ENCODE results near the gene SHC4.

DNA sequence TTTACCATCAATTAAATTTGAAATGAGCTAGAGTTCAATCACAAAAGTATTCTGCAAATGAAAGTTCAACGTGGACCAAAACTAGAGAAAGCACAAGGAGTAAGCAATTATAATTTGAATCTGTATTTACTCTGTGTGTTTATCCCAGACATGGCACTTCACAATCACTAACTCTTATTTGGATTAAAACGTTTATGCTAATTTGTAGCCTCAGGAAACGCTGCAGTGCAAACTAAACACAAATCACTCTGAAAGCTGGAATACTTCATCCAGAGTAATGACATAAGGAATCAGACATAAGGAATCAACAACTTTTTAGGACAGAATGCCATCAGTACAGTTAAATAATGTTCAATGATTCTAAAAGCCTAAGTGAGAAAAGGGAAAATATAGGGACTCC is 171.3 kb downstream of the SHC4 start:
- TF ChIP-seq, protein P1, sequence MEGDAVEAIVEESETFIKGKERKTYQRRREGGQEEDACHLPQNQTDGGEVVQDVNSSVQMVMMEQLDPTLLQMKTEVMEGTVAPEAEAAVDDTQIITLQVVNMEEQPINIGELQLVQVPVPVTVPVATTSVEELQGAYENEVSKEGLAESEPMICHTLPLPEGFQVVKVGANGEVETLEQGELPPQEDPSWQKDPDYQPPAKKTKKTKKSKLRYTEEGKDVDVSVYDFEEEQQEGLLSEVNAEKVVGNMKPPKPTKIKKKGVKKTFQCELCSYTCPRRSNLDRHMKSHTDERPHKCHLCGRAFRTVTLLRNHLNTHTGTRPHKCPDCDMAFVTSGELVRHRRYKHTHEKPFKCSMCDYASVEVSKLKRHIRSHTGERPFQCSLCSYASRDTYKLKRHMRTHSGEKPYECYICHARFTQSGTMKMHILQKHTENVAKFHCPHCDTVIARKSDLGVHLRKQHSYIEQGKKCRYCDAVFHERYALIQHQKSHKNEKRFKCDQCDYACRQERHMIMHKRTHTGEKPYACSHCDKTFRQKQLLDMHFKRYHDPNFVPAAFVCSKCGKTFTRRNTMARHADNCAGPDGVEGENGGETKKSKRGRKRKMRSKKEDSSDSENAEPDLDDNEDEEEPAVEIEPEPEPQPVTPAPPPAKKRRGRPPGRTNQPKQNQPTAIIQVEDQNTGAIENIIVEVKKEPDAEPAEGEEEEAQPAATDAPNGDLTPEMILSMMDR (conservative IDR thresholded peaks at IDR 0.05 in 1 of 2, IDR thresholded peaks at IDR 0.05 in 1 of 2; ENCODE audit: extremely low read depth in 1 of 2, insufficient read depth in 1 of 2, low read depth in 1 of 2, low read length in 2 of 2): no peak
- TF ChIP-seq EZH2 (IDR thresholded peaks at IDR 0.05; ENCODE audit: borderline replicate concordance, low read length): no peak
